Stomach (tissue), 9 donors: Measurements from ENCODE around the gene PDXK. TPM values are rescaled to one million over a fixed set of nuclear protein-coding genes. Genes with fewer than 3 reads are reported as not detected.

Experiments used
- DNase-seq, 2 donors: peaks; one replicate each; pipeline versions ENCODE4 v3.0.0 to v3.0.0-alpha.2; 2013 to 2019
- H3K27ac ChIP-seq, 5 donors: fragments of 200-600 bp in 4 of 5; sonication (generic) in 4 of 5; one replicate each; pipeline ENCODE4 v1.5.1; 2013 to 2019; ENCODE audit warnings: mild to moderate bottlenecking in 1 of 5, moderate library complexity in 1 of 5
- H3K27me3 ChIP-seq, 3 donors: fragments of 200-600 bp; sonication (generic); one replicate each; pipeline ENCODE4 v1.5.1; 2017 to 2019; ENCODE audit warnings: mixed run types in 1 of 3
- H3K36me3 ChIP-seq, 4 donors: fragments of 200-600 bp; sonication (generic); 1 replicate in 3 of 4; 2 replicates in 1 of 4; pipeline ENCODE4 v1.5.1; 2016 to 2019
- H3K4me1 ChIP-seq, 4 donors: fragments of 200-600 bp; sonication (generic); one replicate each; pipeline ENCODE4 v1.5.1; 2016 to 2019
- H3K4me3 ChIP-seq, 4 donors: fragments of 200-600 bp; sonication (generic) in 3 of 4; one replicate each; pipeline ENCODE4 v1.5.1; 2016 to 2019; ENCODE audit warnings: mild to moderate bottlenecking in 1 of 4
- H3K9me3 ChIP-seq, 4 donors: fragments of 200-600 bp; sonication (generic); one replicate each; pipeline ENCODE4 v1.5.1; 2016 to 2019
- CTCF ChIP-seq, 7 experiments: fragments of 450-650 bp in 4 of 7; fragments of 200-600 bp in 3 of 7; sonication (generic) in 3 of 7; IDR thresholded peaks; one replicate each; pipeline ENCODE4 v1.5.1; 2016 to 2019; ENCODE audit warnings: antibody characterized with exemption in 7 of 7, control low read depth in 2 of 7, mild to moderate bottlenecking in 1 of 7
- EP300 ChIP-seq: sonication (generic); formaldehyde crosslinking; IDR thresholded peaks from one replicate; pipeline ENCODE4 v1.6.1; 2017; ENCODE audit warnings: antibody characterized with exemption
- POLR2A ChIP-seq, 4 donors: fragments of 450-650 bp; IDR thresholded peaks; one replicate each; pipeline ENCODE4 v1.6.1; 2016; ENCODE audit warnings: antibody characterized with exemption in 4 of 4, control low read depth in 2 of 4, mild to moderate bottlenecking in 1 of 4, moderate library complexity in 1 of 4
- POLR2AphosphoS5 ChIP-seq, 3 donors: sonication (generic); formaldehyde crosslinking; IDR thresholded peaks; one replicate each; pipeline ENCODE4 v1.6.1; 2016; ENCODE audit warnings: antibody characterized with exemption in 3 of 3
- WGBS, 5 donors: extraction: QIAGEN DNeasy Blood & Tissue Kit in 3 of 5; methylation state at CpG; one replicate each; pipeline versions ENCODE4 v1.1.5 to v1.1.7; 2013 to 2018; 5-methylcytosine and 5-hydroxymethylcytosine counted together
- intact Hi-C: fragments of 100-400 bp; cut with DNase I; formaldehyde crosslinking; loops from one replicate; pipeline ENCODE4 v1.15.1; 2023; ENCODE audit warnings: low total_unique reads
- polyA plus RNA-seq, 3 donors: library from polyadenylated mRNA; stranded (reverse); fragments of 200-250 nt; gene quantifications; one replicate each; pipeline ENCODE4 v1.2.3, GENCODE V29; 2013
- total RNA-seq, 5 donors: library from RNA; depleted of rRNA; stranded (reverse); fragments of >200 nt; gene quantifications; one replicate each; pipeline versions ENCODE4 v1.1.0 to v1.2.3, GENCODE V29; 2014 to 2016
- donor health status: healthy with polysubstance abuse.
- donor health status: Bipolar disorder and iron deficiency.
- donor health status: healthy.

PDXK gene
- total and polyA plus RNA-seq, 8 donors: 36.7 to 139 (median 52.3) TPM

GRCh38 chr21:43690346-43690745 lies 28.6 kb upstream of the PDXK start:
- H3K36me3 ChIP-seq: peaks cover 85 to 100% (median 100%) of the 10 kb centered on the region in 4 donors
- WGBS, 5 donors: 95 to 98% (median 95%) methylated on average over 4 to 7 of the region's 7 CpGs
- no peak for TF ChIP-seq POLR2A (IDR thresholded peaks at IDR 0.05)

GRCh38 chr21:43691086-43691795 lies 27.7 kb upstream of the PDXK start:
- TF ChIP-seq CTCF (IDR thresholded peaks at IDR 0.05): no peak
- no peak for TF ChIP-seq EP300
- TF ChIP-seq POLR2AphosphoS5 (IDR thresholded peaks at IDR 0.05): no peak
- TF ChIP-seq POLR2A (IDR thresholded peaks at IDR 0.05): no peak
- intact Hi-C loops: loop anchor here (10.0 kb wide), 1 partner anchor 64 kb away; no protein-coding TSS in a partner anchor
- no peak overlapping the region for H3K4me3 ChIP-seq
- no peaks in the 10 kb centered on the region for H3K9me3 ChIP-seq
- H3K4me1 ChIP-seq: no peaks in the 10 kb centered on the region
- 96 to 97% (median 97%) methylated on average over 25 of the region's 25 CpGs for WGBS, 5 donors
- no peak overlapping the region for H3K27ac ChIP-seq
- no peak for DNase-seq
- H3K36me3 ChIP-seq: peaks cover 77 to 100% (median 97%) of the 10 kb centered on the region in 4 donors
- H3K27me3 ChIP-seq: no peaks in the 10 kb centered on the region

More at GRCh38 chr21:43690346-43690745, 28.6 kb upstream of the PDXK start:
- H3K4me3 ChIP-seq: no peak overlapping the region
- intact Hi-C loops: loop anchor here (10.0 kb wide), 1 partner anchor 64 kb away; no protein-coding TSS in a partner anchor
- H3K4me1 ChIP-seq: no peaks in the 10 kb centered on the region
- DNase-seq: no peak
- no peaks in the 10 kb centered on the region for H3K27me3 ChIP-seq
- H3K27ac ChIP-seq: no peak overlapping the region
- H3K9me3 ChIP-seq: no peaks in the 10 kb centered on the region

- Histone ChIP-seq H3K9me3 (no peaks in the 10 kb centered on the region), H3K27me3 (no peaks in the 10 kb centered on the region), H3K4me1 (no peaks in the 10 kb centered on the region), H3K27ac (no peak overlapping the region), H3K4me3 (no peak overlapping the region), H3K36me3 (peaks cover 72 to 100% (median 96%) of the 10 kb centered on the region in 4 donors)
- intact Hi-C loops: loop anchor here (10.0 kb wide), 1 partner anchor 63 kb away; no protein-coding TSS in a partner anchor
- no peak for DNase-seq
- TF ChIP-seq EP300 (no peak), CTCF (IDR thresholded peaks at IDR 0.05) (no peak), POLR2A (IDR thresholded peaks at IDR 0.05) (no peak), POLR2AphosphoS5 (IDR thresholded peaks at IDR 0.05) (no peak)
- 90 to 96% (median 95%) methylated on average over 10 of the region's 10 CpGs for WGBS, 5 donors
Observed at GRCh38 chr21:43691801-43692200, 27.1 kb upstream of the PDXK start.

- no peaks in the 10 kb centered on the region for H3K9me3 ChIP-seq
- H3K36me3 ChIP-seq: peaks cover 60 to 94% (median 87%) of the 10 kb centered on the region in 4 donors
- WGBS, 5 donors: 91 to 97% (median 95%) methylated on average over 8 of the region's 8 CpGs
- TF ChIP-seq EP300: no peak
- TF ChIP-seq CTCF (IDR thresholded peaks at IDR 0.05): no peak
- no peaks in the 10 kb centered on the region for H3K27me3 ChIP-seq
- DNase-seq: no peak
- no peak overlapping the region for H3K4me3 ChIP-seq
- intact Hi-C loops: loop anchor here (10.0 kb wide), 1 partner anchor 62 kb away; no protein-coding TSS in a partner anchor
- no peaks in the 10 kb centered on the region for H3K4me1 ChIP-seq
- no peak overlapping the region for H3K27ac ChIP-seq
Observed at GRCh38 chr21:43692949-43693348, 26.0 kb upstream of the PDXK start.

- intact Hi-C loops: loop anchor here (10.0 kb wide), 1 partner anchor 61 kb away; no protein-coding TSS in a partner anchor
Observed at GRCh38 chr21:43693981-43694380, 24.9 kb upstream of the PDXK start.

More at GRCh38 chr21:43693981-43694380, 24.9 kb upstream of the PDXK start:
- Histone ChIP-seq H3K36me3 (peaks cover 50 to 84% (median 77%) of the 10 kb centered on the region in 4 donors), H3K4me1 (no peaks in the 10 kb centered on the region), H3K9me3 (no peaks in the 10 kb centered on the region), H3K27ac (no peak overlapping the region), H3K27me3 (no peaks in the 10 kb centered on the region), H3K4me3 (no peak overlapping the region)
- TF ChIP-seq POLR2AphosphoS5 (IDR thresholded peaks at IDR 0.05) (no peak), POLR2A (IDR thresholded peaks at IDR 0.05) (no peak), EP300 (no peak)
- WGBS, 5 donors: 93 to 97% (median 94%) methylated on average over 23 of the region's 23 CpGs
- no peak for DNase-seq
